Neural progenitor cell (in vitro differentiated cells): Measurements from ENCODE around the gene PRKCB.

ENCODE experiments used
- EZH2phosphoT487 ChIP-seq: fragments of 200-600 bp; sonication (generic); IDR thresholded peaks from 2 replicates; pipeline ENCODE4 v1.6.1; 2017; ENCODE audit warnings: antibody characterized with exemption
- TF ChIP-seq, protein P1 (sequence below): fragments of 200-600 bp; sonication (generic); IDR thresholded peaks from 2 replicates; pipeline ENCODE4 v1.5.1; 2017; ENCODE audit warnings: antibody characterized with exemption, mild to moderate bottlenecking

DNA sequence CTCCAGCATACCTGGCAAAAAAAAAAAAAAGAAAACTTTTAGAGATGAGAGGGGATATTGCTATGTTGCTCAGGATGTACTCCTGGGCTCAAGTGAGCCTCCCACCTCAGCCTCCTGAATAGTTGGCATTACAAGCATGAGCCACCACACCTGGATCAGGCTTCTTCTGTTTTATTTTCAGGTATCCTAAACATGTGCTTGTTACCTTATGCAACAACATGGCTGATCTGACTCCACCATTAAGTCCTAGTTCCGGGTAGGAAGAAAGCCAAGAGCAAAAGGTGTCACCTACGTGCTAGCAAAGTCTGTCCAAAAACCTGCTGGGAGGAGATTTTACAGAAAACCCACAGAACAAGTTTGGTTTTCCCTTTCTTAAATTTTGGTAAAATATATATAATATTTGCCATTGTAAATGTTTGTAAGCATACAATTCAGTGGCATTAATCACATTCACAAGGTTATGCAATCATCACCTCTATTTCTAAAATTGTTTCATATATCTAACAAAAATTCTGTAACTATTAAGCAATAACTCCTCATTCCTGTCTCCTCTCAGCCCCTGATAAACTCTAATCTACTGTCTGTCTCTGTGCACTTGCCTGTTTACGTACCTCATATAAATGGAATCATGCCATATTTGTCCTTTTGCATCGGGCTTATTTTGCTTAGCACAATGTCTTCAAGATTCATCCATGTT is 411.3 kb downstream of the PRKCB start:
- TF ChIP-seq, protein P1, sequence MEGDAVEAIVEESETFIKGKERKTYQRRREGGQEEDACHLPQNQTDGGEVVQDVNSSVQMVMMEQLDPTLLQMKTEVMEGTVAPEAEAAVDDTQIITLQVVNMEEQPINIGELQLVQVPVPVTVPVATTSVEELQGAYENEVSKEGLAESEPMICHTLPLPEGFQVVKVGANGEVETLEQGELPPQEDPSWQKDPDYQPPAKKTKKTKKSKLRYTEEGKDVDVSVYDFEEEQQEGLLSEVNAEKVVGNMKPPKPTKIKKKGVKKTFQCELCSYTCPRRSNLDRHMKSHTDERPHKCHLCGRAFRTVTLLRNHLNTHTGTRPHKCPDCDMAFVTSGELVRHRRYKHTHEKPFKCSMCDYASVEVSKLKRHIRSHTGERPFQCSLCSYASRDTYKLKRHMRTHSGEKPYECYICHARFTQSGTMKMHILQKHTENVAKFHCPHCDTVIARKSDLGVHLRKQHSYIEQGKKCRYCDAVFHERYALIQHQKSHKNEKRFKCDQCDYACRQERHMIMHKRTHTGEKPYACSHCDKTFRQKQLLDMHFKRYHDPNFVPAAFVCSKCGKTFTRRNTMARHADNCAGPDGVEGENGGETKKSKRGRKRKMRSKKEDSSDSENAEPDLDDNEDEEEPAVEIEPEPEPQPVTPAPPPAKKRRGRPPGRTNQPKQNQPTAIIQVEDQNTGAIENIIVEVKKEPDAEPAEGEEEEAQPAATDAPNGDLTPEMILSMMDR, result no peak
- no peak for TF ChIP-seq EZH2phosphoT487
